GM21423 (cell line): Measurements from ENCODE around the gene EXD1.
A peak's percentile ranks its signal among the peaks of the same experiment; 100 is the strongest.
"Not testable (repeated sequence)": the region's sequence is repeated elsewhere in the genome, so short reads cannot be mapped to it uniquely, and the experiment has no call there.

ENCODE experiments used
- ATAC-seq: cut with Tn5 transposase; IDR thresholded peaks from one replicate; pipeline ENCODE4 v1.9.1; 2021; ENCODE audit warnings: mild to moderate bottlenecking, moderate library complexity; ENCODE audit not compliant: unreplicated experiment

The EXD1 gene, protein sequence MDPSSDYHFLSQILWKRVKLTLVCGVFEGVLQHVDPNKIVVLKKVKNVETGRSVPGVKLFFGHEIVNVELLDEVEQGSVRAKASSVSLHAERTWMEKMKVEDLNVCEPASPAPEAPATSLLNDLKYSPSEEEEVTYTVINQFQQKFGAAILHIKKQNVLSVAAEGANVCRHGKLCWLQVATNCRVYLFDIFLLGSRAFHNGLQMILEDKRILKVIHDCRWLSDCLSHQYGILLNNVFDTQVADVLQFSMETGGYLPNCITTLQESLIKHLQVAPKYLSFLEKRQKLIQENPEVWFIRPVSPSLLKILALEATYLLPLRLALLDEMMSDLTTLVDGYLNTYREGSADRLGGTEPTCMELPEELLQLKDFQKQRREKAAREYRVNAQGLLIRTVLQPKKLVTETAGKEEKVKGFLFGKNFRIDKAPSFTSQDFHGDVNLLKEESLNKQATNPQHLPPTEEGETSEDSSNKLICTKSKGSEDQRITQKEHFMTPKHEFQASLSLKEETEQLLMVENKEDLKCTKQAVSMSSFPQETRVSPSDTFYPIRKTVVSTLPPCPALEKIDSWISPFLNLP

DNA sequence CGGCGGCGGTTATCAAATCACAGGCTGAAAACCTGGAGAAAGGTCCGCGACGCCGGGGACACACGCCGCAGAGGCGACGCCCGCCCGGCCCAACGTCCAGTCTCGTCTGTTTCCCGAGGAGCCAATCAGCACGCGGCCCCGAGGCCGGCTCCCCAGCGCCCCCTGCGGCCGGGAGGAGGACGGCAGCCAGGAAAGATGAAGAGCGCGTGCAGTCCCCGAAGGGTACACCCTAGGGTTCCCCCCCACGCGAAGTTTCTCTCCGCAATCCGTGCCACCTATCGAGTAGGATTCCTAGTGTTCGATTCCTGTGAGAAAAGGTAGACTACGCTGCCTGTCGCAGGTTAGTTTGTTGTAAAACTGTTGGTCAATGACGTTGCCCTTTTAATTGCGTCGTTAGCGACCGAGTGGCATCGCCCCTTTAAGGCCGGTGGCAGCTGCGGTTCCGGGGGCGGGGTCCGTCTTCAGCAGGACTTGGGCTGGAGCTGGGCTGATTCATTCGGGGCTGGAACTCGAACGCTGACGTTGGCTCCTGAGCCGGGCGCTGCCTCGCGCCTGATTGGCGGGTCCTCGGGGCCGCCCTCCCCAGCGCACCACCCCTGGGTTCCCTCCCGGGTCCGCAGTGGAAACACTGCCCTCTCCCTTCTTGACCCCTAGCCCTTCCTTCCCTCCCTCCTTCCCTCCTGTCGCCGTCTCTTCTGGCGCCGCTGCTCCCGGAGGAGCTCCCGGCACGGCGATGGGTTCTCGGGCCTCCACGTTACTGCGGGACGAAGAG is at the start of gene EXD1, which contains the start of gene CHP1:
Gene EXD1 (minus strand): TSS at position 108 of the 772 bp plus-strand sequence. CDS start 4,182 bp downstream, outside the sequence.
Gene CHP1 (plus strand): TSS at position 619 of the 772 bp plus-strand sequence. CDS start 115 bp downstream, at position 734.
- peak; percentile 96 for ATAC-seq

DNA sequence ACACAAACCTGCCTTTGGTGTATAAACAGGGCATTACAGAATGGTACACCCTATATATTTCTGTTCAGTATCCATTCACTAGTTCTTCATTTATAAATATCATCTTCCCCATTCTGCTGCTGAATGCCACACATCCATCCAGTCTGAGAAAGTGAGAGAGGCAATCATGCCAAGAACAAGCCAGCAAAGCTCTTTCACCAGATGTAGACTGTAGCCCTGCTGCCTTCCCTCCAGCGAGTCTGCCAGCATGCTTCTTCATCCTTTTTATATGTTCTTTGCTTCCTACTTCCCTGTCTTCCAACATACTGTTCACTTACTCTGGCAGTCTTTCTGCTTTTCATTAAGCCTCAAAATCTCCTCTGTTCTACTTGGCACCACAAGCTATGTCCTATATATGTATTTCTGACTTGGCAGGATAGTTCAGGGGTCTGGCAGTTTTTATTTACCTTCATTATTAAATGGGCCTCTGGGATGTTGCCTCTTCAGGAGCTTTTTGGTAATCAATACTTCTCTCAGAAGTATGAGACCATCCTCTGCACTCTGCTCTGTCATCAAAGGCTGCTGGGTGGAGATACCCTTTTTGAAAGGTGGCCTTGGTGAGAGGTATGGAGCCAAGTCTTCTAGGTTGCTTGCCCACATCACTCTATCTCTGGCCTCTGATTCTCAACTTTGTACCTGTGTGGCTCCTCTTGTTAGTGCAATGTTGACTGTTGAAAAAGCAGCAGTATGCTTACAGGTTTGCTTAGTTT is 49.2 kb upstream of the EXD1 start:
- ATAC-seq = no peak

DNA sequence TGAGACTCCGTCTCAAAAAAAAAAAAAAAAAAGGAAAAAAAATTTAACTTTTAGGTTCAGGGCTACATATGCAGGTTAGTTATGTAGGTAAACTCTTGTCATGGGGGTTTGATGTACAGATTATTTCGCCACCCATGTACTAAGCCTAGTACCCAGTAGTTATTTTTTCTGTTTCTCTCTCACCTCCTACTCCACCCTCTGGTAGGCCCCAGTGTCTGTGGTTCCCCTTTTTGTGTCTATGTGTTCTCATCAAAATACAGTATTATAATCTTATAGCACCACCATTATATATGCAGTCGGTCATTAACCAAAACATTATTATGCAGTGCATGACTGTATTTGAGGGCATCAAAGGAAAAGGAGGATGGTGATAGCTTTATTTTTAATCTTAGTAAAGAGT is 47.8 kb upstream of the EXD1 start:
- no peak for ATAC-seq

DNA sequence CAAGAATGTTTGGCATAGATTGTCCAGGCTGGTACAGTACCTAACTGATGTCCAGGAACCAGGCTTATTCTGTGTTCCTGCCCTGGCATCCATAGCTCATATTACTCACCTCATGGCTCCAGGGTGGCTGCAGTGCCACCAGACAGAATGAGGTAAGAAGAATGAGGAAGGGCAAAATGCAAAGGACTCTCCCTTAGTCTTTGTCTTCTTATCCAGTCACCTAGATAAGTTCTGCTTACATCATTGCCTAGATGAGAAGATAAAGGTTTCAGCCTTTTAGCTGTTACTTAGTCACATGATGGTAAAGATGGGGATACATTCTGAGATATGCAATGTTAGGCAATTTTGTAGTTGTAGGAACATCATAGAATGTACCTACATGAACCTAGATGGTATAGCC is 46.3 kb upstream of the EXD1 start:
- ATAC-seq = no peak

DNA sequence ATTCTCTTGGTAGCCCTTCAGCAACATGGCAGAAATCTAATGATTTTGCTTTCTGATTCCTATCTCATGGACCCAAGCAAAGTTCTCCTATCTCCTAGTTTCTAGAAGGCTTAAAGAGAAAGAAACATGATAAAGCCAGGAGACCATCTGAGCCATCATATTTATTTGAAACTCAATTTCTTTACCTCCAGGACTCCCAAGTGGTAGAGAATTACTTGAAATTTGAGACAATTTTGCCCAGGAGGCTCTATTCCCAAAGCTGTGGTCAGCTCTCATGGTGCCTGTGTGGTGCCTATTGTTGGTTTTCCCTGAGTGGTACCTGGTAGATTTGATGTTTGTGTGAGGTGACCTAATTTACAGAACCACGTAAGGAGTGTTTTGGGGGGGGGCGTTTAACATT is 39.3 kb upstream of the EXD1 start:
- ATAC-seq = no peak

DNA sequence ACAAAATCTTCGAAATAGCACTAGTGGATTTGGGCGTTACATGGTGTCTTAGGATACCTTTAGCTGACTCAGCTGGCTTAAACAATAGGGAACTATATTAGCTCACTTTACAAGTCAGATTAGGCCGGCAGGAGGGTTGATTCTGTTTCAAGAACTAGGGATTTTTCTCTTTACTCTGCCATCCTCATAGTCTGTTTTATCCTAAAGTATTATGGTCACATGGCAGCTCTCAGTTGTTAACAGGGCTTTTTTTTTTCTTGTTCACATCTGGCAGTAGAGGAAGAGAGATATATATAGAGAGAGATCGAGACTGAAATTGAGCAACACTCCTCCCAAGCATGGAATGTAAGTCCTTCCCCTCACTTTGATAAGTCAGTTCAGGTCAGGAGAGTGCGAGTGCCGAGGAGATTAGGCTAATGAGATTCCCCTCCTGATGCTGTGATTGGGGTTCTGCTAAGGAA is 33.4 kb upstream of the EXD1 start:
- ATAC-seq = no peak

DNA sequence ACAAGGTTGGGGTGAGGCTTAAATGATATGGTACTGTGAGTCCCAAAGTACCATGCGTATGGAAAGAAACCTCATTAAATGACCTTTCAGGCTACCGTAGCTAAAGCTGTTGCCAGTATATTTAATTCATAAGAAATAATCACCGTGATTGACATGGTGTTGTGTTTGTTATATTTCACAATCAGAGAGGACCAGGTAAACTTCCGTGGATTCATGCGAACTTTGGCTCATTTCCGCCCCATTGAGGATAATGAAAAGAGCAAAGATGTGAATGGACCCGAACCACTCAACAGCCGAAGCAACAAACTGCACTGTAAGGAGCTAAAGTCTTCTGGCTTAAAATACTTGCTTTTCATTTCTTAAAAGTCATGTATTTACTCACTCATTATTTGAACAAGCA is 32.0 kb upstream of the EXD1 start:
- no peak for ATAC-seq

DNA sequence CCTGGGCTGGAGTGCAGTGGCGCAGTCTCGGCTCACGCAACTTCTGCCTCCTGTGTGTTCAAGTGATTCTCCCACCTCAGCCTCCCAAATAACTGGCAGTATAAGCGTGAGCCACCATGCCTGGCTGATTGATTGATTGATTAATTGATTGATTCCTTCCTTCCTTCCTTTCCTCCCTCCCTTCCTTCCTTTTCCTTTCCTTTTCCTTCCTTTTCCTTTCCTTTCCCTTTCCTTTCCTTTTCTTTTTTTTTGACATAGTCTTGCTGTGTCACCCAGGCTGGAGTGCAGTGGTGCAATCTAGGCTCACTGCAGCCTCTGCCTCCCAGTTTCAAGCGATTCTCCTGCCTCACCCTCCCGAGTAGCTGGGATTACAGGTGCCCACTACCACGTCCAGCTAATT is 30.4 kb upstream of the EXD1 start:
- not testable (repeated sequence) for ATAC-seq

DNA sequence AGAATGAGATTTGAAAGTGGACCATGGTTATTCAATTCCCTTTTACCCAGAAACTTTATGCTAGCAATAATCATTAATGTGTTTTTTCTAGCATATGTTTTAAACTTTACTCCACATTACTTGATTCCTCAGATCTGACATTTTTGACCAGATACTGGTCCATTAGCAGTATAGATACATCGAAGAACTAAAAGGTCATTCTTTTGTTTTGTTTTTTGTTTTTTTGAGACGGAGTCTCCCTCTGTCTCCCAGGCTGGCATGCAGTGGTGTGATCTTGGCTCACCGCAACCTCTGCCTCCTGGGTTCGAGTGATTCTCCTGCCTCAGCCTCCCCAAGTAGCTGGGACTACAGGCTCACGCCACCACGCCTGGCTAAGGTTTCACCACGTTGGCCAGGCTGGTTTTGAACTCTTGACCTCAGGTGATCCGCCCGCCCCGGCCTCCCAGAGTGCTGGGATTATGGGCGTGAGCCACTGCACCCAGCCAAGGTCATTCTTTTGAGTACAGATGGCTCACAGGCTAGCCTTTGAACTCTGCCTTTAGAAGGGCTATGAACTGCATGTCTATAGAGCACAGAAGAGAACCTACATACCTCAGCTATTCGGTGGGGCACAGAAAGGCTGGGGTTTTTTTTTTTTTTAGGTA is 29.1 kb upstream of the EXD1 start:
- no peak for ATAC-seq

DNA sequence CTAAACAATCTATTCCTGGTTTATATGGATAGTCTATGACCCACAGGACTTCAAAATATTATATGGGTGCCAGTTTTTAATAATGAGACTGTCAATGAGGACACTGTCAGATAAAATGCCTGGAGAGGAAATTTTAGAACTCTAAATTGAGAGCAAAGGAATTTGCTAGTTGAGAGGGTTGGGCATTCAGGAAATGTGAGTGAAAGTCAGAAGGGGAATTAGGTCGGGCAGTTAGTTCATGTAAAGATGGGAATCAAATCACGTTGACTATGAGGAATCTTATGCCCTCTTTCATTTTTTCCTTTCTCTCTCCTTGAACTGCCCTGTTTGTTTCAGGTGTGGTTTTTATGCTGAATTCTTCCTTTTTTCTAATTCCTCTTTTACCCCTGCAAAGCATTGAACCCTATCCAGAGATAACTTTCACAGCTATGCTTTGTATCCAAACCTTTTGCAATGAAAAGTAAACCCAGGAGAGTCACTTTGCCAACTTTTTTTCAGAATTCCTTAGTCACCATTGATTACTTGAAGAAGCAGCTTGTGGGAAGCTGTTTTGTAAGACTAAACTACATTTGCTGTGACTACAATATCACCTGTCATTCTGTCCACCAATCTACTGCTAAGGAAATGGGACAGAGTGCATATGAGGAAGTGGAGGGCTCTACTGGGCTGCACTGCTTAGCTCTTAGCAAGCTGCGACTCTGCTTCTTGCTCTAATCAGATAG is 28.4 kb upstream of the EXD1 start:
- no peak for ATAC-seq

DNA sequence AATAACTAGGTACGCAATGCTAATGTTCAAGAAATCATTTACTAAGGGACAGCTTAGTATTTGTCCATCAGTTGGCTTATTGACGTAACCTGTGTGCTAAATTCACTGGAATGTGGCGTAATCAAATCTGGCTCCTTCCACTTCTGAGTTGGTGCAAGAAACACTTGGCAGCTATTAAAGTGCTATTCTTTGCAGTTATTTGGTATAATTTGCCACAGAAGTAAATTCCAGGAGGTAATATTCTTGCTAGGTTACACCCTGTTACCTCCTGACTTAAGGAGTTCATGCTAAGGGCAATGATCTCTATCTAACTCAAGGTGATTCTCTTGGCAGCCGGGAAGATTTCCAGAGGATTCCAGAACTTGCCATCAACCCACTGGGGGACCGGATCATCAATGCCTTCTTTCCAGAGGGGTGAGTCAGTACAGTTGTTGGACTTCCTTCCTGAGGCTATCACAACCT is 26.1 kb upstream of the EXD1 start:
- ATAC-seq = no peak

DNA sequence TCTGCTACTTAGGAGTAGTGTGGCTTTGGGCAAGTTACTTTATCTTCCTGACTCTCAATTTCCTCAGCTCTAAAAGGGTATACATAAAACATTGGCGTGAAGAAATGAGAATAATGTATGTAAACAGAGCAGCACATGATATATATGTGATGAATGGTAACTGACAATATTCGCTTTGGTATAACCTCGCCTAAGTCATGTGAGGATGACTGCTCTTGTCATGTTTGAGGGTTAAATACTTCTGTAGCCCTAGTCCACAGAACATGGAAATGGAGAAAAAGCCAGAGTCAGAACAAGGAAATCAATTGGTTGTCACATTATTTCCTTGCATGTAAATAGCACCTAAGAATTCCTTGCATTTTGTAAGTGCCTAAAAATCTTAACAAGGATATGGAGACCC is 25.5 kb upstream of the EXD1 start:
- no peak for ATAC-seq

DNA sequence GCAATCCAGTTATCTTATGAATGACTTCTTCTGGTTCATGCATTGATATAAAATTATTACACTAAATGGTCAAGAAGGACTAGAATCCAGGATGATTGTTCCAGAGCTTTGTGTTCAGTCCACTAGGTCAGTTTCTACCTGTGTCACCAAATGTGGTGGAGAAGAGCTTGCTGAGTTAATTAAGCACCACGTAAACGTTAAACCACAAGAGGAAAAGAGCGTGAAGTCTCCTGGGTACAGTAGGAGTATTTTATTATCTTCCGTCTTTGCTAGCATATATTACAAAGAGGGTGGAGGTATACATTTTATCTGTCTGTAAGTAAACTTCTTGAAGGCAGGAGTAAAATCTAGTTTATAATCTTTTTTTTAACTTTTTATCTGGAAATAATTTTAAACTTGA is 24.0 kb upstream of the EXD1 start:
- no peak for ATAC-seq

DNA sequence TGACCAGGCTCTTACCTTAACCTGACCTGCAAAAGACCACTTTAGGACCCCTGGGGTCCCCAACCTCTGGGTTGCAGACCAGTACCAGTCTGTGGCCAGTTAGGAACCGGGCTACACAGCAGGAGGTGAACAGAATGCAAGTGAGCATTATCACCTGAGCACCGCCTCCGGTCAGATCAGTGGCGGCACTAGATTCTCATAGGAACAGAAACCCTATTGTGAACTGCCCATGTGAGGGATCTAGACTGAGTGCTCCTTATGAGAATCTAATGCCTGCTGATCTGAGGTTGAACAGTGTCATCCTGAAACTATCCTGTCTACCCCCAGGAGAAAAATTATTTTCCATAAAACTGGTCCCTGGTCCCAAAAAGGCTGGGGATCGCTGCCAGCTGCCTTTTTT is 20.9 kb upstream of the EXD1 start:
- no peak for ATAC-seq

DNA sequence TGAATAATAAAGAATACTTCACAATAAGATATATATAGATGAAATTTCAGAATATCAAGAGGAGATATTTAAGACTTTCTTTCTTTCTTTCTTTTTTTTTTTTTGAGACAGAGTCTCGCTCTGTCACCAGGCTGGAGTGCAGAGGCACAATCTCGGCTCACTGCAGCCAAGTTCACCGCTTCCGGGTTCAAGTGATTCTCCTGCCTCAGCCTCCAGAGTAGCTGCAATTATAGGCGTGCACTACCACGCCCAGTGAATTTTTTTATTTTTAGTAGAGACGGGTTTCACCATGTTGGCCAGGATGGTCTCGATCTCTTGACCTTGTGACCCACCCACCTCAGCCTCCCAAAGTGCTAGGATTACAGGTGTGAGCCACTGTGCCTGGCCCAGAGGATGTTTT is 20.2 kb upstream of the EXD1 start:
- not testable (repeated sequence) for ATAC-seq

DNA sequence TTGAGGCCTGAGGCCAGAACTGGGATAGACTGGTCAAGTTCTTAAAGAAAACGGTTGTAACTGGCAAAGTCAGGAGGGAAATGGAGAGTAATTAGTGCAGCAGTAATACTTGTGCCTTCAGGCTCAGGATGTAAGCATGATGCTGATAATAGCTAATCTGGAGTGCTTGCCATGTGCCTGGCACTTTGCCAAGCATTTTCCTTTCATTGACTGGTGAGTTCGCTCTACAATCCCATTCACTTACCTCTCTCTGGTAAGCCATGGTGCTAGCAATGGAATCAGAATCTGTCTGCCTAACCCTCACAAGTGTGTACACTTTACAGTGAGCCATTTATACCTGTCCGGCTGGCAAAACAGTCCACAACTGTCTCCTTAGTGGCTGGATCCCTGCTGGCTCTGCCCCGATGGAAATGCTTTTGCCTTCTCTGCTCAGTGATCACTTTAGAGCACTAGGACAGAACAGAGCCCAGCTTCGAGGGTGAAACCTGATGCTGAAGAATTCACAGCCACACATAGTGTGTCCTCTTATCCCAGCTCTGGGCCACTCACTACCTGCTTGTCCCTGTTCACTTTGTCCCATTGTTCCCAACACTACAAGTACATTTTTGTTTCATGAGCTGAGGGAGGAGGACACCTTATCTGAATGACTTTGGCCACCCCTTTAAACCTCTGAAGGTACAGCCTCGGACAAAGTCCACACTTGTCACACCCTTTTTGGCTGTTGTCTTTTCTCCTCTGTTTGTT is 10.8 kb upstream of the EXD1 start:
- ATAC-seq = no peak

DNA sequence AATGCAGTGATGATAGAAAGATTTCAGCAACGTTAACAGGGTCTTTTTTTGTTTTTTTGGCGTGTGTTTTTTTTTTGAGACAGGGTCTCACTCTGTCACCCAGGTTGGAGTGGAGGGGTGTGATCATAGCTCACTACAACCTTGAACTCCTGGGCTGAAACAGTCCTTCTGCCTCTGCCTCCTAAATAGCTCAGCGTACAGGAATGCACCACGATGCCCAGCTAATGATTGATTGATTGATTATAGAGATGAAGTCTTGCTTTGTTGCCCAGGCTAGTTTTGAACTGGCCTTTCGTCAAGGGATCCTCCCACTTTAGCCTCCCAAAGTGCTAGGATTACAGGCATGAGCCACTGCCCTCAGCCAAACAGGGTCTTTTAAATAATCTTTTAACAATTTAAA is 7.5 kb upstream of the EXD1 start:
- no peak for ATAC-seq

DNA sequence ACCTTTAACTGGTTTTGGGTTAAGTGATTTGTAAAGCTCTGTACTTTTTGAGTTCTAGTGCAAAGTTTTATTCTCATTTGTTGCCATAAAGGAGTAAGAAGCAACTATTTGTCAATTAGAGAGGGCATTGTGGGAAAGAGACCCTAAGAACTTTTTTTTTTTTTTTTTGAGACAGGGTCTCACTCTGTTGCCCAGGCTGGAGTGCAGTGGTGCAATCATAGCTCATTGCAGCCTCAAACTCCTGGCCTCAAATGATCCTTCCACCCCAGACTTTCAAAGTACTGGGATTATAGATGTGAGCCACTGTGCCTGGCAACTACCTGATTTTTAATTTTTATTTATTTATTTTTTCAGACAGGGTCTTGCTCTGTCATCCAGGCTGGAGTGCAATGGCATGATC is 5.4 kb upstream of the EXD1 start:
- no peak for ATAC-seq

DNA sequence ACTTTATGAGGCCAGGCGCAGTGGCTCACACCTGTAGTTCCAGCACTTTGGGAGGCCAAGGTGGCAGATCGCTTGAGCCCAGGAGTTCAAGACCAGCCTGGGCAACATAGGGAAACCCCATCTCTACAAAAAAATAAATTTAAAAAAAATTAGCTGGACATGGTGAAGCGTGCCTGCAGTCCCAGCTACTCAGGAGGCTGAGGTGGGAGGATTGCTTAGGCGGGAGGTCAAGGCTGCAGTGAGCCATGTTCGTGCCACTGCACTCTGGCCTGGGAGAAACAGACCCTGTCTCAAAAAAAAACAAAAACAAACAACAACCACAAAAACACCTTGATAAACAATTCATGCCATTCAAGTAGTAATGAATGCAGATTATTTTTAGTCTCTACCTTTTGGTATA is 4.7 kb upstream of the EXD1 start:
- not testable (repeated sequence) for ATAC-seq
